WERI-Rb-1 (cell line): ENCODE results near the gene MAPKAP1.

ENCODE experiments used
- DNase-seq: peaks from one replicate; pipeline ENCODE4 v3.0.0-alpha.2; 2020
- H3K27ac ChIP-seq: fragments of 250-450 bp; sonication (Bioruptor Pico); 2 replicates; pipeline ENCODE4 v1.5.1; 2020; ENCODE audit warnings: mild to moderate bottlenecking, moderate library complexity
- H3K27me3 ChIP-seq: fragments of 250-450 bp; sonication (Bioruptor Pico); 2 replicates; pipeline ENCODE4 v1.5.1; 2021; ENCODE audit warnings: mild to moderate bottlenecking, low read depth, moderate library complexity; ENCODE audit not compliant: insufficient read depth, severe bottlenecking
- H3K36me3 ChIP-seq: fragments of 250-450 bp; sonication (Bioruptor Pico); 2 replicates; pipeline ENCODE4 v1.5.1; 2020; ENCODE audit warnings: mild to moderate bottlenecking, moderate library complexity
- H3K4me3 ChIP-seq: 2 replicates; pipeline ENCODE4 v1.5.1; 2011; ENCODE audit warnings: low read depth, mild to moderate bottlenecking, control low read depth, low read length
- H3K9me3 ChIP-seq: fragments of 250-450 bp; sonication (Bioruptor Pico); 2 replicates; pipeline ENCODE4 v1.5.1; 2021; ENCODE audit warnings: mild to moderate bottlenecking, moderate library complexity; ENCODE audit not compliant: severe bottlenecking
- TF ChIP-seq, protein P1 (sequence below): IDR thresholded peaks from 2 replicates; pipeline ENCODE4 v1.5.1; 2011; ENCODE audit warnings: low read depth, mild to moderate bottlenecking, control low read depth, inconsistent platforms, low read length

MAPKAP1 gene

DNA sequence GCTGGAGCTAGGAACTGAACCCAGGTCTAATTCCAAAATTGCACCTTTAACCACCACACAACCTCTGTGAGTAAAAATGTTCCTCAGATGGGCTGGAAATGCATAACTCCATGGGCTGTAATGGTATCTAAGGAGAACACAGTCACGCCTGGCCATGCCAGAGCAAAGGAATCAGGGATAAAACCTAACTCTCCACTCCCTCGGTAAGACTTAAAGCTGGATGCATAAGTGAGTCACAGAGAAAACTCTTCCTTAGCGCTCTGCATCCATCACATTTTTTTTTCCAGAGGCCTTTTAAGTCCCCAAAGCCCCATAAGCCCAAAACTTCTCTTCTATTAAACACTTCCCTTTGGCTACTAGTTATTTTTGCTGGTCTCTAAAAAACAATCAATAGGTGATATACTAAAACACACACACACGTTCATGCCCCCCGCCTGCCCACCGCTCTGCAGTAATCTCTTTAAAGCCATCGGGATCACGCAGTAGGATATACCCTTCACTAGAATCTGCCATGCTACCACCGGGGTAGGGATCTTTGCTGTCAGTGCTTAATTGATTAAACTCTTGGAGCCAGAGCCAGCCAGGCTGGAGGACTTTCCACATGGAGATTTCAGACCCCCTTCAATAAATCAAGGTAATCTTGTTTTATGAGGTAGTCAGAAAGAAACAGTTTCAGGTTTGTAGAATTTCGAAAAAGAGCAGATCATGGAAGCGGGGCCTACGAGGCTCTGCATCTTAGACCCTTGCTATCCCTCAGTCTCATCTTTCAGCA lies 212.9 kb downstream of the MAPKAP1 start:
- H3K36me3 ChIP-seq = no peaks in the 10 kb centered on the region

DNA sequence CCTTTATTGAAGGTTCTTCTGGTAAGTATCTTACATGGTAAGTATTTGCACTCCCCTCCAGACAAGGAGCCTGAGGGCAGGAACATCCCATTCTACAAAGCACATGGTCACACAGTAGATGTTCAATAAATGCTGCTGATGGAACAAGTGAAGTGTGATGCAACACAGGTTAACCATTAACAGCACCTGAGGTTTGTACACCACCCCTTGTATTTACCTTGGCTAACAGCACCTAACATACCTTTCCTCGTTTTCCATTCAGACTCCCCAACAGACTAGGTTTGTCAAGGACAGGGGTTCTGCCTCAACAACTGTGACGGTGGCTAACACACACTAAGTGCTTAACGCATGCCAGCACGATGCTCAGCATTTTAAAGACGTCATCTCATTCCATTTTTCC lies 213.6 kb downstream of the MAPKAP1 start:
- no peaks in the 10 kb centered on the region for H3K9me3 ChIP-seq
- H3K27me3 ChIP-seq = no peaks in the 10 kb centered on the region
- no peak overlapping the region for H3K4me3 ChIP-seq
- no peak for DNase-seq
- H3K27ac ChIP-seq = no peak overlapping the region
- H3K36me3 ChIP-seq = no peaks in the 10 kb centered on the region
- TF ChIP-seq, protein P1, sequence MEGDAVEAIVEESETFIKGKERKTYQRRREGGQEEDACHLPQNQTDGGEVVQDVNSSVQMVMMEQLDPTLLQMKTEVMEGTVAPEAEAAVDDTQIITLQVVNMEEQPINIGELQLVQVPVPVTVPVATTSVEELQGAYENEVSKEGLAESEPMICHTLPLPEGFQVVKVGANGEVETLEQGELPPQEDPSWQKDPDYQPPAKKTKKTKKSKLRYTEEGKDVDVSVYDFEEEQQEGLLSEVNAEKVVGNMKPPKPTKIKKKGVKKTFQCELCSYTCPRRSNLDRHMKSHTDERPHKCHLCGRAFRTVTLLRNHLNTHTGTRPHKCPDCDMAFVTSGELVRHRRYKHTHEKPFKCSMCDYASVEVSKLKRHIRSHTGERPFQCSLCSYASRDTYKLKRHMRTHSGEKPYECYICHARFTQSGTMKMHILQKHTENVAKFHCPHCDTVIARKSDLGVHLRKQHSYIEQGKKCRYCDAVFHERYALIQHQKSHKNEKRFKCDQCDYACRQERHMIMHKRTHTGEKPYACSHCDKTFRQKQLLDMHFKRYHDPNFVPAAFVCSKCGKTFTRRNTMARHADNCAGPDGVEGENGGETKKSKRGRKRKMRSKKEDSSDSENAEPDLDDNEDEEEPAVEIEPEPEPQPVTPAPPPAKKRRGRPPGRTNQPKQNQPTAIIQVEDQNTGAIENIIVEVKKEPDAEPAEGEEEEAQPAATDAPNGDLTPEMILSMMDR = no peak

More for the DNA sequence above, 212.9 kb downstream of the MAPKAP1 start:
- Histone ChIP-seq H3K9me3 (no peaks in the 10 kb centered on the region), H3K4me3 (0 out of 2 replicates have a peak overlapping the region, but pooled peaks have one; percentile 2), H3K27me3 (no peaks in the 10 kb centered on the region), H3K27ac (peak overlapping the region; percentile 37)
- DNase-seq = peak; percentile 83
- TF ChIP-seq, protein P1 = no peak

GRCh38 chr9:125492719-125493118 lies 214.3 kb downstream of the MAPKAP1 start:
- no peak overlapping the region for H3K4me3 ChIP-seq
- no peaks in the 10 kb centered on the region for H3K36me3 ChIP-seq
- H3K9me3 ChIP-seq = no peaks in the 10 kb centered on the region
- no peak for DNase-seq
- no peaks in the 10 kb centered on the region for H3K27me3 ChIP-seq
- TF ChIP-seq, protein P1 = no peak
- H3K27ac ChIP-seq = no peak overlapping the region

GRCh38 chr9:125487842-125488241 lies 219.2 kb downstream of the MAPKAP1 start:
- no peaks in the 10 kb centered on the region for H3K36me3 ChIP-seq
- no peak overlapping the region for H3K27ac ChIP-seq
- TF ChIP-seq, protein P1 = no peak
- DNase-seq = no peak
- no peaks in the 10 kb centered on the region for H3K27me3 ChIP-seq
- H3K4me3 ChIP-seq = no peak overlapping the region
- H3K9me3 ChIP-seq = no peaks in the 10 kb centered on the region

DNA sequence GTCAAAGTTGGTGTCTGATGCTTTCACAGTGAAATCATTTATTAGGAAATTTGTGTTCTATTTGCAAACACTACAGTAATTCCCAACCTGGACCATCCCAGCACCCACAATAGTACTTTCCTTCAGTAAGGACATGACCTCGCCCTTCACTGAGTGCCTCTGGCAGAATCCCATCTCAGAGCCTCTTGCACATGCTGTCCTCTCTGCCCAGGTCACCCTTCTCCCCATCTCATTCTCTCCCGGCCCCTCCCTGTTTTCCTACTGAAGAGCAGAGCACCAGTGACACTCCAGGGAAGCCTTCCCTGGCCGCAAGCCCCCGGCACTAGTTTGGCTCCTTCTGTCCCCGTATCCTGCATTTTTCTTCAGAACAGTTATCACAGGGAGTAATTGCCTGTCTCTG lies 220.4 kb downstream of the MAPKAP1 start:
- H3K9me3 ChIP-seq = no peaks in the 10 kb centered on the region
- no peak for DNase-seq
- H3K4me3 ChIP-seq = no peak overlapping the region
- no peak overlapping the region for H3K27ac ChIP-seq
- no peaks in the 10 kb centered on the region for H3K27me3 ChIP-seq
- peaks cover under 1% of the 10 kb centered on the region; the same call in 1 of the 2 replicates for H3K36me3 ChIP-seq
- TF ChIP-seq, protein P1 = no peak

- H3K4me3 ChIP-seq = no peak overlapping the region
- H3K27ac ChIP-seq = no peak overlapping the region
- no peak for DNase-seq
- no peaks in the 10 kb centered on the region for H3K9me3 ChIP-seq
- TF ChIP-seq, protein P1 = 0 out of 2 replicates have a peak, but pooled peaks have one; percentile 9
- H3K27me3 ChIP-seq = no peaks in the 10 kb centered on the region
- H3K36me3 ChIP-seq = peaks cover 5% of the 10 kb centered on the region; the same call in 1 of the 2 replicates
Observed at GRCh38 chr9:125486152-125486508, 220.9 kb downstream of the MAPKAP1 start.
